NCI-H1694 treated with DMSO at 0.1 percent for 48 hours (cell line): Measurements from ENCODE around the gene PROK2.
A peak's percentile ranks its signal among the peaks of the same experiment; 100 is the strongest.

Source experiments
- DNase-seq: peaks from one replicate; lab custom pipeline; 2025; lab: John Stamatoyannopoulos, UW

Gene PROK2

GRCh38 chr3:71786551-71786950 is 1.6 kb upstream of the PROK2 start:
- DNase-seq, result no peak

- no peak for DNase-seq
Observed at GRCh38 chr3:71786217-71786549, 1.2 kb upstream of the PROK2 start.

GRCh38 chr3:71785532-71786216 is 726 bp upstream of the PROK2 start:
- DNase-seq, result no peak

GRCh38 chr3:71784201-71784913 is 591 bp downstream of the PROK2 start:
- DNase-seq, result no peak

GRCh38 chr3:71783152-71783551 is 1.8 kb downstream of the PROK2 start:
- DNase-seq, result no peak

GRCh38 chr3:71780430-71780829 is 4.5 kb downstream of the PROK2 start:
- DNase-seq, result no peak

GRCh38 chr3:71779674-71780377 is 5.1 kb downstream of the PROK2 start:
- peak; percentile 1 for DNase-seq

- no peak for DNase-seq
Observed at GRCh38 chr3:71778353-71778752, 6.6 kb downstream of the PROK2 start.

- DNase-seq, result no peak
Observed at GRCh38 chr3:71776538-71776937, 8.4 kb downstream of the PROK2 start.

- DNase-seq, result no peak
Observed at GRCh38 chr3:71771884-71772283, 13.1 kb downstream of the PROK2 start.

- DNase-seq, result no peak
Observed at GRCh38 chr3:71771126-71771525, 13.8 kb downstream of the PROK2 start.

- no peak for DNase-seq
Observed at GRCh38 chr3:71763426-71763825, 21.5 kb downstream of the PROK2 start.

- no peak for DNase-seq
Observed at GRCh38 chr3:71760140-71760539, 24.8 kb downstream of the PROK2 start.

GRCh38 chr3:71759401-71759800 is 25.5 kb downstream of the PROK2 start:
- no peak for DNase-seq

GRCh38 chr3:71758091-71758490 is 26.9 kb downstream of the PROK2 start:
- no peak for DNase-seq

- DNase-seq, result no peak
Observed at GRCh38 chr3:71754610-71755253, 30.2 kb downstream of the PROK2 start.

- no peak for DNase-seq
Observed at GRCh38 chr3:71753701-71754609, 31.0 kb downstream of the PROK2 start, which contains the start of gene GPR27. Gene GPR27, plus strand, starts transcription at chr3:71753855. Its CDS starts 195 bp downstream, at chr3:71754050.

GRCh38 chr3:71752831-71753700 is 31.9 kb downstream of the PROK2 start:
- DNase-seq, result no peak

GRCh38 chr3:71751602-71752001 is 33.3 kb downstream of the PROK2 start:
- no peak for DNase-seq

GRCh38 chr3:71744738-71745137 is 40.2 kb downstream of the PROK2 start:
- DNase-seq, result no peak

GRCh38 chr3:71742621-71743020 is 42.3 kb downstream of the PROK2 start:
- no peak for DNase-seq
